ENCODE measurements around the gene DUSP5. TPM values are rescaled to one million over a fixed set of nuclear protein-coding genes. Genes with fewer than 3 reads are reported as not detected.
A peak's percentile ranks its signal among the peaks of the same experiment; 100 is the strongest.

The DUSP5 gene
- total and polyA plus RNA-seq, 4 donors: 2.0 to 8.9 (median 8.0) TPM

- H3K9me3 ChIP-seq (ENCODE audit: control insufficient read depth in 4 of 4, low read length in 3 of 4): no peaks in the 10 kb centered on the region
- peak overlapping the region in 1 of 2 donors; percentile 70 for H3K27ac ChIP-seq (ENCODE audit: low read depth in 1 of 2, low read length in 2 of 2)
- TF ChIP-seq GABPA (IDR thresholded peaks at IDR 0.05 in 1 of 2, conservative IDR thresholded peaks at IDR 0.05 in 1 of 2): no peak
- no peak for TF ChIP-seq YY1 (IDR thresholded peaks at IDR 0.05)
- TF ChIP-seq TAF1 (conservative IDR thresholded peaks at IDR 0.05): no peak
- TF ChIP-seq RAD21 (IDR thresholded peaks at IDR 0.05): no peak
- TF ChIP-seq NR2F2 (IDR thresholded peaks at IDR 0.05): no peak
- no peak for TF ChIP-seq CTCF (IDR thresholded peaks at IDR 0.05; ENCODE audit: low read depth, low read length, missing input control)
- TF ChIP-seq SP1 (IDR thresholded peaks at IDR 0.05): no peak
- TF ChIP-seq FOXA1 (IDR thresholded peaks at IDR 0.05): no peak
- no peak for TF ChIP-seq REST (IDR thresholded peaks at IDR 0.05)
- no peak for TF ChIP-seq HNF4A (conservative IDR thresholded peaks at IDR 0.05)
- no peak for TF ChIP-seq EGR1 (IDR thresholded peaks at IDR 0.05; ENCODE audit: low read depth in 2 of 2)
- TF ChIP-seq FOXA2 (IDR thresholded peaks at IDR 0.05): no peak
- no peak for TF ChIP-seq RXRA (IDR thresholded peaks at IDR 0.05)
- no peak overlapping the region for H3K4me3 ChIP-seq (ENCODE audit: low read depth in 1 of 3, low read length in 3 of 3)
- H3K27me3 ChIP-seq (ENCODE audit: control insufficient read depth in 4 of 4, insufficient read depth in 4 of 4, low read length in 3 of 4): no peaks in the 10 kb centered on the region
- DNase-seq (ENCODE audit: low spot score): no peak
- H3K36me3 ChIP-seq (ENCODE audit: control insufficient read depth in 4 of 4, insufficient read depth in 3 of 4, low read depth in 1 of 4, low read length in 3 of 4): no peaks in the 10 kb centered on the region
- WGBS: 89% methylated on average over 7 of the region's 7 CpGs
- H3K9ac ChIP-seq (ENCODE audit: low read depth in 1 of 2, low read length in 2 of 2): no peak overlapping the region
- H3K4me1 ChIP-seq (ENCODE audit: control insufficient read depth in 4 of 4, insufficient read depth in 4 of 4, low read length in 3 of 4): peaks cover 3 to 38% (median 23%) of the 10 kb centered on the region in 4 donors
Measured at GRCh38 chr10:110461088-110461487, 36.6 kb upstream of the DUSP5 start.

GRCh38 chr10:110461530-110461929, 36.2 kb upstream of the DUSP5 start:
- DNase-seq (ENCODE audit: low spot score): no peak
- Histone ChIP-seq H3K9me3 (ENCODE audit: control insufficient read depth in 4 of 4, low read length in 3 of 4) (no peaks in the 10 kb centered on the region), H3K36me3 (ENCODE audit: control insufficient read depth in 4 of 4, insufficient read depth in 3 of 4, low read depth in 1 of 4, low read length in 3 of 4) (no peaks in the 10 kb centered on the region), H3K27me3 (ENCODE audit: control insufficient read depth in 4 of 4, insufficient read depth in 4 of 4, low read length in 3 of 4) (no peaks in the 10 kb centered on the region), H3K9ac (ENCODE audit: low read depth in 1 of 2, low read length in 2 of 2) (no peak overlapping the region), H3K4me3 (ENCODE audit: low read depth in 1 of 3, low read length in 3 of 3) (no peak overlapping the region), H3K4me1 (ENCODE audit: control insufficient read depth in 4 of 4, insufficient read depth in 4 of 4, low read length in 3 of 4) (peaks cover 3 to 34% (median 20%) of the 10 kb centered on the region in 4 donors), H3K27ac (ENCODE audit: low read depth in 1 of 2, low read length in 2 of 2) (peak overlapping the region; percentile 62 to 70)
- no peak for TF ChIP-seq GABPA (IDR thresholded peaks at IDR 0.05 in 1 of 2, conservative IDR thresholded peaks at IDR 0.05 in 1 of 2)
- 79% methylated on average over 2 of the region's 2 CpGs for WGBS

Measured in liver (tissue), 9 donors.